SW480 (cell line): Measurements from ENCODE around the gene TIGAR.
A peak's percentile ranks its signal among the peaks of the same experiment; 100 is the strongest.

Source experiments
- DNase-seq: peaks from one replicate; pipeline ENCODE4 v3.0.0-alpha.2; 2016; ENCODE audit warnings: low spot score

TIGAR gene

DNA sequence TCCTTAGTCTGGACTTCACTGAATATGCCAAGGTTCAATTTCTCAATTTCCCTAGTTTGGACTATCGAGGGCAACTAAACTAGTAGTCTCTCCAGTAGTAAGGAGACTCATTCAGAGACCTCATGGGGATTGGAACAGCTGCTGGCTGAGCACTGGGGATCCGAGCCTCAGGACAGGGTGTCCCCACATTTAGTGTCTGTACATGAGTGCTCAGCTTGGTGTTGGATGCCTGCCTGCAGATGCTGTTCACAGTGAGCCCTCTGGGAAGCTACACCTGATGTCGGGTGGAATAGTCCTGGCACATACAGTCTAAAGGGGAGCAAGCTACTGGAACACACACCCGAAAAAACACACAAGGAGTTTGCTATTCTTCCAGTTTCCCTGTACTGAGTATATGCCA, 59.3 kb downstream of the TIGAR start:
- DNase-seq = no peak

GRCh38 chr12:4383304-4383865, 62.4 kb downstream of the TIGAR start:
- DNase-seq = peak; percentile 42

GRCh38 chr12:4386801-4387200, 65.8 kb downstream of the TIGAR start:
- no peak for DNase-seq

GRCh38 chr12:4387607-4388006, 66.6 kb downstream of the TIGAR start:
- DNase-seq = no peak

DNA sequence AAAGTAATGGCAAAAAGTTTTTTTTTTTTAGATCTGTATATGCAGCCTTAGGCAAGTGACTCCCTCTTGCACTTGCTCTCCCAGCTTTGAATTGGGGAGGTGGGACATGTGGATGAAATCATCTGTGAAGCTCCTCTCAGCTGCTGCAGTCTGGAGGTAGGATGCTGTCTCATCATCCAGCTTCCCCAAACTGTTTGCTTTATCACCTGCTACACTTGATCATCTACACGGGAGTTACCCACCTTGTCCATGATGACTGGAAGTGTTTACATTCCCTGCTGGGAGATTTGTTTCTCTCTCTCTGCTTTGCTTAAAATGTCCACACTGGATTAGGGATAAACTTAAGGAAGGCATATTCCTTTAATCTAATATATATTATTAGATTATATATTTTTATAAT, 67.0 kb downstream of the TIGAR start:
- DNase-seq = no peak

DNA sequence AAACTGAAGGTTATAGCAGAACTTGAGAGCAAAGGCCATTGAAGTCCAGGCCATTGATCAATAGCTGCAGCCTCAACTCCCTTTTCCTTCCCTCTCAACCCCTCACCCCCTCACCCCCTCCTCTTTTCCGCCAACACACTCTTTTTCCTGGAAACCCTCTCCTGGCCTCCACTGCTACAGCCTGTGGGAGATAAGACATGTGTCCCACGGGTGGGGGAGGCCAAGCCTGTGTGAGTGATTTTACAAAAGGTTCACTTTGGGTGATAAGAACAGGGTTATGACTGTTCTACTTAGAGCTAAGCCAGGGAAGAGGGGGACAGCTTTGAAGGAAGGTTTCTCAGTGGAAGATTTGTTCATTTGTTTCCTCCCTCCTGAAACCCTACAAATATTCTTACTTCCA, 67.6 kb downstream of the TIGAR start:
- no peak for DNase-seq

DNA sequence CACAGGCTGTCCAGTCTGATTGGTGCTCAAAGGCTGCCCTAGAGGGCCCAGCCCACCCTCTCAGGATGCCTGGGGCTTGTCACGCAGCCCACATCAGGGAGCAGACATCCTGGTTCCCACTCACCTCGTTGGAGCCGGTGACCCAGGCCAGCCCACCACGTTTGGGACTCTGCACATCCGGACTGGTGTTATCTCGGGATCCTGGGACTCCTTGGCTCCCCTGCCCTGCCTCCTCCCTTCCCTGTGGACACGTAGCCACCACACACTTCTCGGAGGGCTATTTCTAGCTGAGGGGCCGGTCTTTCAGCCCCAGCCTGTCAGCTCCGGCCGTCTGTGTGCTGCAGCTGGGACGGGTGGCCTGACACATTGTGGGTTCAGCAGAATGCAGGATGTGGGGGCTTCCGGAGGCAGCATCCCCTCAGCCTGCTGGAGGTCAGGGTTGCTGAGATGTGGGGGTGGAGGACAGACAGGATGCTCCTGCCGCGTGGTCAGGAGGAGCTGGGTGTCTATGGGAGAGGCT, 71.3 kb downstream of the TIGAR start:
- DNase-seq = no peak

- DNase-seq = no peak
These were observed 72.2 kb downstream of the TIGAR start for GRCh38 chr12:4393211-4393610.

DNA sequence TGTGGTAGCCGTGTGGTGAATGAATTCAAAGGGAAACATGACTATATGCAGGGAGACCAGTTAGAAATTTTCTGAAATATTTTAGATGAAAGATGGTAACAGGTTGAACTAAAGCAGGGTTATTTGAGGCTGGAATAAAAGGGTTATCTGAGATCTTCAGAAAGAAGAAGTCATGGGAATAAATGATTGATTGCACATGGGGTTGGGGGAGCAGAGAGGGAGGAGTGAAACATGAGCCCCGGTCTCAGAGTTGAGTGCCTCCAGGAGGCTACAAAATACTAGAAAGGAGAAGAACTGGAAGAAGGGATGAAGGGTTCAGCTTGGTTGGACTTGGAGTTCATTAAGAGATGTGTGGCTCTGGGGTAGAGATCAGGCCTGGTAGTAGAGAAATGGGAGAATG, 74.8 kb downstream of the TIGAR start:
- DNase-seq = no peak

DNA sequence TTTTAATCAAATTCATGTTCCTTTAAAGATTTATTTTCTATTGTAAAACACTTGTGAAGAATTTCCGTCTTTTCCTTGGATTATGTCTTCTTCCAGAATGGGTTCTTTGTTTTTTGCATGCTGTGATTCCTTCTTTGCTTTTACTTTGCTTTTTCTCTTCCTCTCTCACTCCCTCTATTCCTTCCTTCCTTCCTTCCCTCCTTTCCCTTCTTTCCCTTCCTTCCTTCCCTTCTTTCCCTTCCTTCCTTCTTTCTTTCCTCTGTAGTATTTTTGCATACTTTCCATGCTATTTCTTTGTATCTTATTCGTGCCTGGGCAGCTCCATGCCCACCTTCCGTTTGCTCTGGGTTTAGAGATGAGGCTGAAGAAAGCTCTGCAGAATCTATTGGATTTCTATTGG, 80.1 kb downstream of the TIGAR start:
- no peak for DNase-seq

- DNase-seq = no peak
These were observed 82.0 kb downstream of the TIGAR start for GRCh38 chr12:4402996-4403395.
